ENCODE results near the gene TTC7B.

Gene TTC7B

DNA sequence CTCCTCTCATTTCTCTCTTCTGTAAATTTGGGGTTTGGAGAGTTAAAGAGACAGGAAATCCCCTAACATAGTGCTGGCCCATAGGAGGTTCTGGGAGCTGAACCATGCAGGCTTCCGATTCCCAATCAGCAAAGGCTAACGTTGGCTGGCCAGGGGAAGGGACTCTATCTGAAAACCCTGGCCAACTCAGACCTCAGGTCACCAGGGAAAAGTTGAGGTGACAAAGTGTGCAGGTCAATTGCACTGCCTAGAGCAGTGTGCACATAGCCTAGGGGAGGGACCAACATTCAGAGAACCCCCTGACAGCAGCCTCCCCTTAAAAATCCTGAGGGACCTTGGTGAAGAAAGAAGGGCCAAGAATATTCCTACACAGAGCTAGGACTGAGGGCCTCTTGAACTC lies 38.9 kb downstream of the TTC7B start:
- TF ChIP-seq, protein P1, sequence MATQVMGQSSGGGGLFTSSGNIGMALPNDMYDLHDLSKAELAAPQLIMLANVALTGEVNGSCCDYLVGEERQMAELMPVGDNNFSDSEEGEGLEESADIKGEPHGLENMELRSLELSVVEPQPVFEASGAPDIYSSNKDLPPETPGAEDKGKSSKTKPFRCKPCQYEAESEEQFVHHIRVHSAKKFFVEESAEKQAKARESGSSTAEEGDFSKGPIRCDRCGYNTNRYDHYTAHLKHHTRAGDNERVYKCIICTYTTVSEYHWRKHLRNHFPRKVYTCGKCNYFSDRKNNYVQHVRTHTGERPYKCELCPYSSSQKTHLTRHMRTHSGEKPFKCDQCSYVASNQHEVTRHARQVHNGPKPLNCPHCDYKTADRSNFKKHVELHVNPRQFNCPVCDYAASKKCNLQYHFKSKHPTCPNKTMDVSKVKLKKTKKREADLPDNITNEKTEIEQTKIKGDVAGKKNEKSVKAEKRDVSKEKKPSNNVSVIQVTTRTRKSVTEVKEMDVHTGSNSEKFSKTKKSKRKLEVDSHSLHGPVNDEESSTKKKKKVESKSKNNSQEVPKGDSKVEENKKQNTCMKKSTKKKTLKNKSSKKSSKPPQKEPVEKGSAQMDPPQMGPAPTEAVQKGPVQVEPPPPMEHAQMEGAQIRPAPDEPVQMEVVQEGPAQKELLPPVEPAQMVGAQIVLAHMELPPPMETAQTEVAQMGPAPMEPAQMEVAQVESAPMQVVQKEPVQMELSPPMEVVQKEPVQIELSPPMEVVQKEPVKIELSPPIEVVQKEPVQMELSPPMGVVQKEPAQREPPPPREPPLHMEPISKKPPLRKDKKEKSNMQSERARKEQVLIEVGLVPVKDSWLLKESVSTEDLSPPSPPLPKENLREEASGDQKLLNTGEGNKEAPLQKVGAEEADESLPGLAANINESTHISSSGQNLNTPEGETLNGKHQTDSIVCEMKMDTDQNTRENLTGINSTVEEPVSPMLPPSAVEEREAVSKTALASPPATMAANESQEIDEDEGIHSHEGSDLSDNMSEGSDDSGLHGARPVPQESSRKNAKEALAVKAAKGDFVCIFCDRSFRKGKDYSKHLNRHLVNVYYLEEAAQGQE (IDR thresholded peaks at IDR 0.05; ENCODE audit: insufficient read depth in 1 of 2, low read depth in 2 of 2, low read length in 2 of 2): no peak
- no peak for TF ChIP-seq FOXP2 (optimal IDR thresholded peaks at IDR 0.05; ENCODE audit: borderline replicate concordance, extremely low read depth, extremely low read length, insufficient read depth)
- TF ChIP-seq POLR2AphosphoS5 (IDR thresholded peaks at IDR 0.05; ENCODE audit: low read depth, low read length): no peak
- no peak for TF ChIP-seq SIN3A (IDR thresholded peaks at IDR 0.05; ENCODE audit: borderline replicate concordance, insufficient read depth, low read length)
- TF ChIP-seq TAF1 (IDR thresholded peaks at IDR 0.05; ENCODE audit: borderline replicate concordance, insufficient read depth, low read length): no peak

DNA sequence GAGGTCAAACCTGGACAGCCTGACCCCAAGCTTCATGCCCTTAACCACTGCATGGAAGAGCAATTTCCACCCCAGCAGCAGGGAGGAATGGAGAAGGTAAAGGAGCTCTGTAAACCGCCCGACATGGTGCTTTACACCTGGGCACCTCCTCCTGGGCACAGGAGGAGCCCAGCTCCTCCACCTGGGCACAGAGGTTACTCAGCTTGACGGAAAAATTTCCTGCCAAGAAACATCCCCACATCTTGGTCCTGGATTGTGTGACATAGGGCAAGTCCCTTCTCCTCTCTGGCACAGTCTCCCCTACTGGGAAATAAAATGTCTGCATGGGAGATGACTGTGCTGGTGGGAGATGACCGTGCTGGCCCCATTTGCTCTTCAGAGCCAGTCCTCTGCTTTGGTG lies 40.8 kb downstream of the TTC7B start:
- no peak for TF ChIP-seq POLR2AphosphoS5 (IDR thresholded peaks at IDR 0.05; ENCODE audit: low read depth, low read length)
- TF ChIP-seq, protein P1 (IDR thresholded peaks at IDR 0.05; ENCODE audit: insufficient read depth in 1 of 2, low read depth in 2 of 2, low read length in 2 of 2): no peak
- no peak for TF ChIP-seq FOXP2 (optimal IDR thresholded peaks at IDR 0.05; ENCODE audit: borderline replicate concordance, extremely low read depth, extremely low read length, insufficient read depth)
- TF ChIP-seq TAF1 (IDR thresholded peaks at IDR 0.05; ENCODE audit: borderline replicate concordance, insufficient read depth, low read length): no peak

DNA sequence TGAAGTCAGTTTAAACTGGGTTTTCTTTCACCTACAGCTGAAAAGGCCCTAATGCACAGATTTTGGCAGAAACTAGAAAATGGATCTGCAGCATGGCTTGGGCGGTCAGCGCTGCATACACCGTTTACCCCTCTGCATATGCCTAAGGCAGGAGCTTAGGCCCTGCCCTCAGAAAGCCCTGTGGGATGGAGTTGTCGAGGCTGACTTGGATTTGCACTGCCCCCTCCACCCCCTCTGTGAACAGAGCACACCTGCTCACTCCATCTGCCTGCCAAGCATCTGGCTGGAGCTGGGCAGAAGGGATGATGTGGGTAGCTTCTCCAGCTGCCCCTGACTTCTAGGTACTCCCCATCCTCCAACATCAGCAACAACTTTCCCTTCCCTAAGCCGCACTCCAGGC lies 41.9 kb downstream of the TTC7B start:
- TF ChIP-seq TAF1 (IDR thresholded peaks at IDR 0.05; ENCODE audit: borderline replicate concordance, insufficient read depth, low read length) (no peak), FOXP2 (optimal IDR thresholded peaks at IDR 0.05; ENCODE audit: borderline replicate concordance, extremely low read depth, extremely low read length, insufficient read depth) (no peak), SIN3A (IDR thresholded peaks at IDR 0.05; ENCODE audit: borderline replicate concordance, insufficient read depth, low read length) (no peak), POLR2AphosphoS5 (IDR thresholded peaks at IDR 0.05; ENCODE audit: low read depth, low read length) (no peak)
- TF ChIP-seq, protein P1 (IDR thresholded peaks at IDR 0.05; ENCODE audit: insufficient read depth in 1 of 2, low read depth in 2 of 2, low read length in 2 of 2): no peak

DNA sequence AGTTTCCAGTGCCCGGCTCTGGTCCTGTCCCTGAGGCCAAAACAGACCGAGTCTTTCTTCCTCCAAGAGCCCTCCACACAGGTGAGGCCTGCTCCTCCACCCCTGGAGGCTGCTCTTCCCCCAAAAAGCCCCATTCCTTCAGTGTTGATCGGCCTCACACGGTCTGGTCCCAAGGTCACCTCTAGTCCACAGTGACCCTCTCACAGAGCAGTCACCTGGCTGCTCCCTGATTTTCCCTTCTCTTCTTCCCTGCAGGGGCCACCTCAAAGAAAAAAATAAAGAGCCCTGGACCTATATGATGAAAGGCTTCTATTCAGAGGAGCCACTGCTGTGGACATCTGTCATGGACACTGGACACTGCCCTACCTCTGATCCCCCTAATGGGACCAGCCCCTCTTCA lies 42.5 kb downstream of the TTC7B start:
- TF ChIP-seq FOXP2 (optimal IDR thresholded peaks at IDR 0.05; ENCODE audit: borderline replicate concordance, extremely low read depth, extremely low read length, insufficient read depth) (no peak), SIN3A (IDR thresholded peaks at IDR 0.05; ENCODE audit: borderline replicate concordance, insufficient read depth, low read length) (no peak), POLR2AphosphoS5 (IDR thresholded peaks at IDR 0.05; ENCODE audit: low read depth, low read length) (no peak), TAF1 (IDR thresholded peaks at IDR 0.05; ENCODE audit: borderline replicate concordance, insufficient read depth, low read length) (no peak)
- TF ChIP-seq, protein P1 (IDR thresholded peaks at IDR 0.05; ENCODE audit: insufficient read depth in 1 of 2, low read depth in 2 of 2, low read length in 2 of 2): no peak

DNA sequence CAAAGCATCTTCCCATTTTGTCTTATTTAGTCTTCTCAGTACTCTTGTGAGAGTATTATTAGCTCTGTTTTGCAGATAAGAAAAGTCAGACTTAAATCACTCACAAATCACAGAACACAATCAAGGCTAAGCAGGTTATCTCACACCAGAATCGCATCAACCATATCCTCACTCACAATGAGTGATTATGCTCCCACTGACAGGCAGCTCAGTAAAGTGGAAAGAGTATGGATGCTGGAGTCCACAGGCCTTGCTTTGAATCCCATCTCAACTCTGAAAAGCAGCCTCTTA lies 43.1 kb downstream of the TTC7B start:
- TF ChIP-seq FOXP2 (optimal IDR thresholded peaks at IDR 0.05; ENCODE audit: borderline replicate concordance, extremely low read depth, extremely low read length, insufficient read depth) (no peak), SIN3A (IDR thresholded peaks at IDR 0.05; ENCODE audit: borderline replicate concordance, insufficient read depth, low read length) (no peak), POLR2AphosphoS5 (IDR thresholded peaks at IDR 0.05; ENCODE audit: low read depth, low read length) (no peak), TAF1 (IDR thresholded peaks at IDR 0.05; ENCODE audit: borderline replicate concordance, insufficient read depth, low read length) (no peak)
